GM23338 (cell line): ENCODE results near the gene AFF3. TPM values are rescaled to one million over a fixed set of nuclear protein-coding genes. Genes with fewer than 3 reads are reported as not detected.

Source experiments
- ATAC-seq: fragments of 200-7000 bp; cut with Tn5 transposase; 3 replicates; pipeline ENCODE4 v1.9.1; 2020
- DNase-seq: peaks from one replicate; pipeline ENCODE4 v3.0.0-alpha.2; 2015; ENCODE audit warnings: low spot score
- H2AFZ ChIP-seq: fragments of 200-600 bp; sonication (generic); 2 replicates; pipeline ENCODE4 v1.8.0; 2016; ENCODE audit warnings: antibody characterized with exemption, mild to moderate bottlenecking, moderate library complexity
- H3F3A ChIP-seq: fragments of 200-600 bp; sonication (generic); replicated peaks from 2 replicates; pipeline ENCODE4 v1.8.0; 2017; ENCODE audit warnings: antibody characterized with exemption, mixed run types, low read depth
- H3K27ac ChIP-seq: fragments of 200-600 bp; sonication (generic); 2 replicates; pipeline ENCODE4 v1.6.1; 2016; ENCODE audit warnings: low read depth
- H3K27me3 ChIP-seq: fragments of 200-600 bp; sonication (generic); 2 replicates; pipeline ENCODE4 v1.8.0; 2016; ENCODE audit warnings: mild to moderate bottlenecking, mixed run types, moderate library complexity; ENCODE audit not compliant: insufficient read depth
- H3K36me3 ChIP-seq: fragments of 200-600 bp; sonication (generic); 2 replicates; pipeline ENCODE4 v1.8.0; 2016; ENCODE audit warnings: mild to moderate bottlenecking; ENCODE audit not compliant: insufficient read depth
- H3K4me1 ChIP-seq: fragments of 200-600 bp; sonication (generic); 2 replicates; pipeline ENCODE4 v1.8.0; 2016; ENCODE audit warnings: mild to moderate bottlenecking, moderate library complexity; ENCODE audit not compliant: insufficient read depth
- H3K4me2 ChIP-seq: fragments of 200-600 bp; sonication (generic); 2 replicates; pipeline ENCODE4 v1.7.1; 2017; ENCODE audit warnings: mixed run types
- H3K4me3 ChIP-seq: fragments of 200-600 bp; sonication (generic); 2 replicates; pipeline ENCODE4 v1.6.1; 2016; ENCODE audit warnings: mixed run types
- H3K79me2 ChIP-seq: fragments of 200-600 bp; sonication (generic); replicated peaks from 2 replicates; pipeline ENCODE4 v1.8.0; 2017; ENCODE audit warnings: mild to moderate bottlenecking; ENCODE audit not compliant: insufficient read depth
- H3K9me2 ChIP-seq: fragments of 200-600 bp; sonication (generic); 2 replicates; pipeline ENCODE4 v1.8.0; 2017; ENCODE audit not compliant: insufficient read depth
- H4K20me1 ChIP-seq: fragments of 200-600 bp; sonication (generic); replicated peaks from 2 replicates; pipeline ENCODE4 v1.8.0; 2017; ENCODE audit warnings: mild to moderate bottlenecking; ENCODE audit not compliant: insufficient read depth
- H3K27ac Mint-ChIP-seq: 2 replicates; pipeline ENCODE4 v1.8.0; 2020; ENCODE audit warnings: inconsistent platforms, mild to moderate bottlenecking, moderate library complexity, mixed read lengths
- H3K27me3 Mint-ChIP-seq: 3 replicates; pipeline ENCODE4 v1.8.0; 2022; ENCODE audit warnings: low read depth, mild to moderate bottlenecking, moderate library complexity, mixed read lengths, inconsistent platforms; ENCODE audit not compliant: insufficient read depth, poor library complexity
- H3K36me3 Mint-ChIP-seq: 3 replicates; pipeline ENCODE4 v1.8.0; 2021; ENCODE audit warnings: low read depth, mild to moderate bottlenecking, inconsistent platforms, moderate library complexity, mixed read lengths
- H3K4me1 Mint-ChIP-seq: 3 replicates; pipeline ENCODE4 v1.8.0; 2020; ENCODE audit warnings: mild to moderate bottlenecking, inconsistent platforms, mixed read lengths
- H3K4me3 Mint-ChIP-seq: 3 replicates; pipeline ENCODE4 v1.8.0; 2021; ENCODE audit warnings: moderate library complexity, mild to moderate bottlenecking, inconsistent platforms, mixed read lengths
- H3K9me3 Mint-ChIP-seq: 3 replicates; pipeline ENCODE4 v1.8.0; 2020; ENCODE audit warnings: moderate library complexity, mild to moderate bottlenecking, inconsistent platforms, mixed read lengths
- CREB1 ChIP-seq: fragments of 250-450 bp; sonication (Bioruptor Pico); IDR thresholded peaks from 2 replicates; pipeline ENCODE4 v1.5.0; 2020; ENCODE audit warnings: low read depth, mild to moderate bottlenecking, moderate library complexity
- CTCF ChIP-seq, 2 experiments: fragments of 200-600 bp in 1 of 2; sonication (generic) in 1 of 2; conservative IDR thresholded peaks; 2 replicates each; pipeline versions ENCODE4 v1.5.1 to v1.6.1; 2016 to 2017; ENCODE audit warnings: antibody characterized with exemption in 2 of 2, low read depth in 2 of 2, mild to moderate bottlenecking in 2 of 2, moderate library complexity in 1 of 2
- EZH2 ChIP-seq: fragments of 200-600 bp; sonication (generic); IDR thresholded peaks from one replicate; pipeline ENCODE4 v1.8.0; 2017; ENCODE audit warnings: antibody characterized with exemption, mild to moderate bottlenecking, low read depth; ENCODE audit not compliant: unreplicated experiment
- EZH2phosphoT487 ChIP-seq: fragments of 200-600 bp; sonication (generic); IDR thresholded peaks from one replicate; pipeline ENCODE4 v1.8.1; 2018; ENCODE audit warnings: antibody characterized with exemption; ENCODE audit not compliant: unreplicated experiment
- JUNB ChIP-seq: IDR thresholded peaks from one replicate; pipeline ENCODE4 v1.6.1; 2016; ENCODE audit warnings: antibody characterized with exemption; ENCODE audit not compliant: unreplicated experiment
- NANOG ChIP-seq: IDR thresholded peaks from 2 replicates; pipeline ENCODE4 v1.6.1; 2016; ENCODE audit warnings: antibody characterized with exemption, borderline replicate concordance
- POLR2AphosphoS5 ChIP-seq: IDR thresholded peaks from 2 replicates; pipeline ENCODE4 v1.6.1; 2016; ENCODE audit warnings: antibody characterized with exemption, low read depth
- ZNF114 ChIP-seq: fragments of 250-450 bp; sonication (Bioruptor Pico); IDR thresholded peaks from 2 replicates; pipeline ENCODE4 v1.5.0; 2020; ENCODE audit warnings: mild to moderate bottlenecking, moderate library complexity
- polyA plus RNA-seq: library from polyadenylated mRNA; unstranded; fragments of >200 nt; fragmentation: Nextera tagmentation; extraction: Ambion mirVana; gene quantifications from 2 replicates; pipeline ENCODE4 v1.2.1, GENCODE V29; 2016
- total RNA-seq: library from RNA; depleted of rRNA; stranded (reverse); fragments of >200 nt; shearing (Covaris generic); gene quantifications from 2 replicates; pipeline ENCODE4 v1.2.3, GENCODE V29; 2014
- TF ChIP-seq, protein P1 (sequence below): IDR thresholded peaks from 2 replicates; pipeline ENCODE4 v1.6.1; 2016; ENCODE audit warnings: antibody characterized with exemption

The AFF3 gene
- total and polyA plus RNA-seq, 2 experiments from 2014 or later = 0.73 to 1.4 TPM

GRCh38 chr2:100178085-100178788 is 35.8 kb upstream of the AFF3 start:
- no peak overlapping the region for H3K27ac ChIP-seq
- no peaks in the 10 kb centered on the region for H3K36me3 ChIP-seq
- Mint-ChIP-seq H3K4me3 (no peak overlapping the region), H3K4me1 (peaks cover 20% of the 10 kb centered on the region), H3K36me3 (no peaks in the 10 kb centered on the region), H3K27ac (no peak overlapping the region), H3K27me3 (peaks cover 30% of the 10 kb centered on the region), H3K9me3 (no peaks in the 10 kb centered on the region)
- peak; percentile 97 for DNase-seq
- H3K79me2 ChIP-seq = no peaks in the 10 kb centered on the region
- no peaks in the 10 kb centered on the region for H4K20me1 ChIP-seq
- 0 out of 2 replicates have a peak overlapping the region, but pooled peaks have one; percentile 15 for H2AFZ ChIP-seq
- H3K4me2 ChIP-seq = no peak overlapping the region
- ATAC-seq = peak; percentile 82
- peak; percentile 58 to 71 for TF ChIP-seq CTCF (conservative IDR thresholded peaks at IDR 0.05; ENCODE audit: low read depth in 2 of 2)
- TF ChIP-seq NANOG = 0 out of 2 replicates have a peak, but pooled peaks have one; percentile 8
- TF ChIP-seq, protein P1, sequence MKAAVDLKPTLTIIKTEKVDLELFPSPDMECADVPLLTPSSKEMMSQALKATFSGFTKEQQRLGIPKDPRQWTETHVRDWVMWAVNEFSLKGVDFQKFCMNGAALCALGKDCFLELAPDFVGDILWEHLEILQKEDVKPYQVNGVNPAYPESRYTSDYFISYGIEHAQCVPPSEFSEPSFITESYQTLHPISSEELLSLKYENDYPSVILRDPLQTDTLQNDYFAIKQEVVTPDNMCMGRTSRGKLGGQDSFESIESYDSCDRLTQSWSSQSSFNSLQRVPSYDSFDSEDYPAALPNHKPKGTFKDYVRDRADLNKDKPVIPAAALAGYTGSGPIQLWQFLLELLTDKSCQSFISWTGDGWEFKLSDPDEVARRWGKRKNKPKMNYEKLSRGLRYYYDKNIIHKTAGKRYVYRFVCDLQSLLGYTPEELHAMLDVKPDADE = no peak
- no peak for TF ChIP-seq POLR2AphosphoS5
- peaks cover 4% of the 10 kb centered on the region; the same call in 1 of the 2 replicates for H3K9me2 ChIP-seq
- peaks cover 4% of the 10 kb centered on the region for H3K4me1 ChIP-seq
- no peak overlapping the region for H3K4me3 ChIP-seq
- H3K27me3 ChIP-seq = peaks cover 18% of the 10 kb centered on the region; the same call in 1 of the 2 replicates
- H3F3A ChIP-seq = no peaks in the 10 kb centered on the region

DNA sequence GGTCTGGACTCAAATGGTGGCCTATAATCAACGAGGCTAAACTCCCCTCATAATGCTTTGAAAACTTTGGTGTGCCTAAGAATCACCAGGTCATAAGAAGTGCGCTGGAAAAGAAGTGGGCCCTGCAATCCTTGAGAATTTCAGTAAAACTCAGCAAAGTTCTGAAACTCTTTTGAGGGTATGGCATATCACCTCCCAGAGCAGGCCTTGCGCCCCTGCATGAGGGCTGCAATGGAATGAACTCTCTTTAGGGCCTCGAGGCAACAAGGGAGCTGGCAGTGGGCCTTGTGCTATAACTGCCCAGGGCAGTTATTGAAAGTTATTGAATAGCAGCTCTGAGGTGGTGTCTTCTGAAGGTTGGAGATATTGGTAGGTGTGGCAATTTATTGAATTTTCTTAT is 34.5 kb upstream of the AFF3 start:
- H3K4me2 ChIP-seq = no peak overlapping the region
- H3K79me2 ChIP-seq = no peaks in the 10 kb centered on the region
- peaks cover 7% of the 10 kb centered on the region; the same call in 2 of the 3 replicates for H3K4me1 Mint-ChIP-seq
- H3K27ac Mint-ChIP-seq = no peak overlapping the region
- H3F3A ChIP-seq = no peaks in the 10 kb centered on the region
- no peaks in the 10 kb centered on the region for H3K36me3 ChIP-seq
- H3K9me2 ChIP-seq = peaks cover 4% of the 10 kb centered on the region; the same call in 1 of the 2 replicates
- peaks cover 1% of the 10 kb centered on the region; the same call in 1 of the 2 replicates for H3K4me1 ChIP-seq
- no peaks in the 10 kb centered on the region for H3K9me3 Mint-ChIP-seq
- no peak overlapping the region for H3K4me3 ChIP-seq
- 0 out of 2 replicates have a peak, but pooled peaks cover 12% of the 10 kb centered on the region for H3K27me3 ChIP-seq
- H4K20me1 ChIP-seq = no peaks in the 10 kb centered on the region
- H3K4me3 Mint-ChIP-seq = no peak overlapping the region
- ATAC-seq (no peak), DNase-seq (no peak)
- no peak overlapping the region for H3K27ac ChIP-seq
- H3K27me3 Mint-ChIP-seq = peaks cover 18% of the 10 kb centered on the region
- H3K36me3 Mint-ChIP-seq = no peaks in the 10 kb centered on the region
- no peak overlapping the region for H2AFZ ChIP-seq
- no peak for TF ChIP-seq EZH2
- no peak for TF ChIP-seq CTCF (conservative IDR thresholded peaks at IDR 0.05; ENCODE audit: low read depth in 2 of 2)
- TF ChIP-seq, protein P1 = no peak
- TF ChIP-seq JUNB = no peak
- TF ChIP-seq POLR2AphosphoS5 = no peak
- no peak for TF ChIP-seq CREB1
- TF ChIP-seq ZNF114 = no peak
- no peak for TF ChIP-seq EZH2phosphoT487
- TF ChIP-seq NANOG = no peak
